ENCODE measurements around the gene SSUH2. TPM values are rescaled to one million over a fixed set of nuclear protein-coding genes. Genes with fewer than 3 reads are reported as not detected.
"Not testable (repeated sequence)": the region's sequence is repeated elsewhere in the genome, so short reads cannot be mapped to it uniquely, and the experiment has no call there.

Gene SSUH2
- total RNA-seq, 1 experiment from 2014 or later, result 0.06 TPM

- DNase-seq (ENCODE audit: low spot score), result no peak
Measured at GRCh38 chr3:8659242-8659641, 14.6 kb upstream of the SSUH2 start.

- peak; percentile 67 for DNase-seq (ENCODE audit: low spot score)
Measured at GRCh38 chr3:8658306-8659212, 14.0 kb upstream of the SSUH2 start.

- peak; percentile 56 for DNase-seq (ENCODE audit: low spot score)
Measured at GRCh38 chr3:8657804-8658305, 13.3 kb upstream of the SSUH2 start.

GRCh38 chr3:8656240-8656639 is 11.6 kb upstream of the SSUH2 start:
- DNase-seq (ENCODE audit: low spot score), result no peak

GRCh38 chr3:8655387-8655835 is 10.8 kb upstream of the SSUH2 start:
- no peak for DNase-seq (ENCODE audit: low spot score)

GRCh38 chr3:8654572-8655329 is 10.2 kb upstream of the SSUH2 start:
- DNase-seq (ENCODE audit: low spot score), result not testable (repeated sequence)

- DNase-seq (ENCODE audit: low spot score), result no peak
Measured at GRCh38 chr3:8653800-8654408, 9.3 kb upstream of the SSUH2 start.

- no peak for DNase-seq (ENCODE audit: low spot score)
Measured at GRCh38 chr3:8652324-8652987, 7.9 kb upstream of the SSUH2 start.

GRCh38 chr3:8651418-8652323 is 7.1 kb upstream of the SSUH2 start:
- DNase-seq (ENCODE audit: low spot score), result no peak

GRCh38 chr3:8650583-8651416 is 6.2 kb upstream of the SSUH2 start:
- no peak for DNase-seq (ENCODE audit: low spot score)

- no peak for DNase-seq (ENCODE audit: low spot score)
Measured at GRCh38 chr3:8649757-8650156, 5.2 kb upstream of the SSUH2 start.

- DNase-seq (ENCODE audit: low spot score), result no peak
Measured at GRCh38 chr3:8648909-8649741, 4.5 kb upstream of the SSUH2 start.

- DNase-seq (ENCODE audit: low spot score), result no peak
Measured at GRCh38 chr3:8647137-8647985, 2.8 kb upstream of the SSUH2 start.

- DNase-seq (ENCODE audit: low spot score), result no peak
Measured at GRCh38 chr3:8646313-8646938, 1.8 kb upstream of the SSUH2 start.

GRCh38 chr3:8645712-8646111 is 1.1 kb upstream of the SSUH2 start:
- DNase-seq (ENCODE audit: low spot score), result no peak

- DNase-seq (ENCODE audit: low spot score), result no peak
Measured at GRCh38 chr3:8643693-8644365, 769 bp downstream of the SSUH2 start.

GRCh38 chr3:8642001-8642400 is 2.6 kb downstream of the SSUH2 start:
- DNase-seq (ENCODE audit: low spot score), result no peak
